HFF-Myc (cell line): ENCODE measurements around the gene ATP6V1F.

Source experiments
- DNase-seq: peaks from one replicate; pipeline ENCODE4 v3.0.0-alpha.2; 2011; ENCODE audit warnings: low read depth; ENCODE audit errors: extremely low read depth
- H3K4me3 ChIP-seq: replicated peaks from 2 replicates; pipeline ENCODE4 v1.5.1; 2011; ENCODE audit warnings: low read depth, mild to moderate bottlenecking, control low read depth, low read length
- CTCF ChIP-seq: IDR thresholded peaks from 2 replicates; pipeline ENCODE4 v1.5.1; 2012; ENCODE audit warnings: mild to moderate bottlenecking, low read depth, low read length, control low read depth; ENCODE audit errors: missing control alignments

Gene ATP6V1F

GRCh38 chr7:128904381-128905197 is 41.9 kb downstream of the ATP6V1F start:
- TF ChIP-seq CTCF, result peak; percentile 61
- H3K4me3 ChIP-seq, result no peak overlapping the region
- DNase-seq, result peak; percentile 17

- no peak for DNase-seq
- H3K4me3 ChIP-seq, result no peak overlapping the region
- TF ChIP-seq CTCF, result no peak
Observed at GRCh38 chr7:128906001-128906765, 43.5 kb downstream of the ATP6V1F start.

GRCh38 chr7:128906766-128907559 is 44.3 kb downstream of the ATP6V1F start:
- DNase-seq, result no peak
- H3K4me3 ChIP-seq, result no peak overlapping the region
- no peak for TF ChIP-seq CTCF

- TF ChIP-seq CTCF, result no peak
- no peak for DNase-seq
- no peak overlapping the region; the same call in 1 of the 2 replicates for H3K4me3 ChIP-seq
Observed at GRCh38 chr7:128908750-128909624, 46.3 kb downstream of the ATP6V1F start.

GRCh38 chr7:128909625-128910568 is 47.2 kb downstream of the ATP6V1F start:
- H3K4me3 ChIP-seq, result peak overlapping the region; percentile 32
- no peak for TF ChIP-seq CTCF
- DNase-seq, result no peak
